BLaER1 (cell line): ENCODE measurements around the gene ARSG.
A peak's percentile ranks its signal among the peaks of the same experiment; 100 is the strongest.
"Not testable (repeated sequence)": the region's sequence is repeated elsewhere in the genome, so short reads cannot be mapped to it uniquely, and the experiment has no call there.

ENCODE experiments used
- H3K27ac ChIP-seq: shearing (Covaris generic); formaldehyde crosslinking; 2 replicates; pipeline ENCODE4 v1.8.1; 2022
- H3K27me3 ChIP-seq: shearing (Covaris generic); formaldehyde crosslinking; 2 replicates; pipeline ENCODE4 v1.8.1; 2022
- H3K36me3 ChIP-seq: shearing (Covaris generic); formaldehyde crosslinking; 2 replicates; pipeline ENCODE4 v1.8.1; 2022
- H3K4me1 ChIP-seq: shearing (Covaris generic); formaldehyde crosslinking; 2 replicates; pipeline ENCODE4 v1.8.1; 2022
- H3K4me2 ChIP-seq: shearing (Covaris generic); formaldehyde crosslinking; 2 replicates; pipeline ENCODE4 v1.8.1; 2022
- H3K4me3 ChIP-seq: shearing (Covaris generic); formaldehyde crosslinking; 2 replicates; pipeline ENCODE4 v1.8.1; 2022
- H3K9ac ChIP-seq: shearing (Covaris generic); formaldehyde crosslinking; 2 replicates; pipeline ENCODE4 v1.8.1; 2022
- H3K9me3 ChIP-seq: shearing (Covaris generic); formaldehyde crosslinking; 2 replicates; pipeline ENCODE4 v1.8.1; 2022
- H4K20me1 ChIP-seq: shearing (Covaris generic); formaldehyde crosslinking; 2 replicates; pipeline ENCODE4 v1.8.1; 2022
- Cebpa-rat ChIP-seq: shearing (Covaris generic); IDR thresholded peaks from 2 replicates; pipeline ENCODE4 v1.8.1; 2022

ARSG gene

DNA sequence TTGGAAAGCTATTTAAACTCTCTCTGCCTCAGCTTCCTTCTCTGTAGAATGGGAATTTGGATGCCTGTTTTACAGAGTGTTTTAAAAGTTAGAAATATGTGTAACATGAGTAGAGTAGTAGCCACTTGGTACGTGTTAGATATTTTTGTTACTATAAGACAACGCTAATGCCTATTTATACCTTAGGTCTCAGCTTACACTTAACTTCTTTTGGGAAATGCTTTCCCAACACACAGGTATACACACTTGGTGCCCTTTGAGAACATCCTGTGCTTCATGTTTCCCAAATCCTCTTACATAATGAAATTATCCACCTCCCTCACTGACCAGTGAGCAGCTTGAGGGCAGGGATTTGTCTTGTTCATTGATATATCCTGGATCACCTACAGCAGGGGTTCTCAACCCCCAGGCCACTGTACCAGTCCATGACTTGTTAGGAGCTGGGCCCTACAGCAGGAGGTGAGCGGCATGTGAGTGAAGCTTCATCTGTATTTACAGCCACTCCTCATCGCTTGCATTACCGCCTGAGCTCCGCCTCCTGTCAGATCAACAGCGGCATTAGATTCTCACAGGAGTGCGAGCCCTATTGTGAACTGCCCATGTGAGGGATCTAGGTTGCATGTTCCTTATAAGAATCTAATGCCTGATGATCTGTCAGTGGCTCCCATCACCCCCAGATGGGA is 33.5 kb downstream of the ARSG start:
- Histone ChIP-seq H3K9ac (no peak overlapping the region), H4K20me1 (no peaks in the 10 kb centered on the region), H3K4me3 (no peak overlapping the region), H3K36me3 (no peaks in the 10 kb centered on the region), H3K27ac (no peak overlapping the region), H3K27me3 (no peaks in the 10 kb centered on the region), H3K4me1 (peaks cover 1% of the 10 kb centered on the region; the same call in 1 of the 2 replicates), H3K4me2 (no peak overlapping the region), H3K9me3 (peaks cover 30% of the 10 kb centered on the region)
- TF ChIP-seq Cebpa-rat = no peak

DNA sequence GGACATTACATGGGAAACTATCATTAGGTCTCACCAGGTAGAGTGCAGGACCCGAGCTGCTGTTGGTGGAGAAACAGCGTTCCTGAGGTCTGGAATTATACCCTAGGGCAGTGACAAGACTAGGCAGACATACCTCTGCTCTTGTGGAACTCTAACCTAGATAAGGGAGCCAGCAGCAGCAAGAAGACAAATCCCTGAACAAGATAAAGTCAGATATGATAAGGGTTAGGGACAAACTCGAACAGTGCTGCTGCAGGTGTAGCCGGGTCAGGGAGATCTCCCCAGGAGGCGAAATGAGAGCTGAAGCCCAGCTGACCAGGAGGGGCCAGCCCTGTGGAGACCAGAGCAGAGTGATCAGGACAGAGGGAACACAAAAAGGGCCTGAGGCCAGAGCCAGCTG is 34.7 kb downstream of the ARSG start:
- Histone ChIP-seq H3K4me3 (no peak overlapping the region), H3K27ac (no peak overlapping the region), H3K9ac (no peak overlapping the region), H3K36me3 (no peaks in the 10 kb centered on the region), H3K4me2 (no peak overlapping the region), H3K4me1 (no peaks in the 10 kb centered on the region), H4K20me1 (no peaks in the 10 kb centered on the region), H3K9me3 (peaks cover 41% of the 10 kb centered on the region), H3K27me3 (no peaks in the 10 kb centered on the region)
- TF ChIP-seq Cebpa-rat = no peak

DNA sequence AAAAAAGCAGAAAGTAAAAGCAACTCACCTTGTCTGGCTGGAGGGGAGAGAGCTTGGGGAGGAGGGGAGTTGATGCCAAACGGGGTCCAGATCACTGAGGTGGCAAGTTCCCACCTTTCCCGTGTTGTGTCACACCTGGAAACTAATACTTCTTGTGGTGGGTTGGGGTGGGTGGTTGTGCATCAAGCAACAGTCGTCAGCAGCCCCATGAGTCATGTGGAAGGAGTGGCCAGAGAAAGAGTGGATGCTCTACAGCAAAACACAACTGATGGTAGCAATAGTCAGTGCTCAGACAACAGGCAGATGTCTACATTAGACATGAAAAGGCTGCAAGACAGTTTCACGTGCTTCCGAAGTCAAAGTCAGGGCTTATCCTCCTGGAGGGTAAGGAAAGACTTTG is 35.4 kb downstream of the ARSG start:
- Histone ChIP-seq H3K4me1 (no peaks in the 10 kb centered on the region), H3K27ac (no peak overlapping the region), H3K27me3 (no peaks in the 10 kb centered on the region), H3K9me3 (peaks cover 48% of the 10 kb centered on the region), H3K4me3 (no peak overlapping the region), H3K9ac (no peak overlapping the region), H3K4me2 (no peak overlapping the region), H4K20me1 (no peaks in the 10 kb centered on the region), H3K36me3 (no peaks in the 10 kb centered on the region)
- no peak for TF ChIP-seq Cebpa-rat

DNA sequence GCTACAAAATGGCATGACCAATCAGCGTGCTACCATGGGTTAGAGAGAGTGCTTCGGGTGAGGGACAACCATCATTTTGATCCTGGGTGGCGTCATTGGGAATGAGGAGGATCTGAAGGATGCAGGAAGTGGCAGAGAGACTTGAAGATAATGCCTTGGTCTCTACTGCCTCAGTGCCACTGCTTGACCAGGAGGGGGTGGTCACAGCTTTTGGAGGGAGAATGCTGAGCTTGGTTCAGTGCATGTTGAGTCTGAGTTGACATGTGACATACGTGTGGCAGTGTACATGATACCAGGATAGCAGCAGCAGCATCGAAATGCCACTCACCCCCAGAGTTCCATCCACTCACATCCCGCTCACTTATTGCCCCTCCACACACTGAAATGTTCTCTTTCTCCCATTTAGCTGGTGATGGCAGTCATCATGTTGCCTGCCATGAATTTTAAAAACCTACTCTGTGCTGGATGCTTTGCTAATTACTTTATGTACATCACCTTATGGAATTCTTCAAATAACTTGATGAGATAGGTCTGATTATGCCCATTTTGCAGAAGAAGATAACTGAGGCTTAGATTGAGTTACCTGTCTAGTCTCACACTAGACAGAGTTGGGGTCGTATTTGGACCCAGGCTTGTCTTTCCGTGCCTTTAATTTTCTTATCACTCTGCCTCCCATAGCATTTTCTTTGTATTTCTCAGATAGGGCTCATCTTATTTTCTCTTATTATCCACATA is 36.7 kb downstream of the ARSG start:
- Histone ChIP-seq H3K4me3 (no peak overlapping the region), H3K27me3 (no peaks in the 10 kb centered on the region), H3K4me2 (no peak overlapping the region), H3K36me3 (no peaks in the 10 kb centered on the region), H3K4me1 (no peaks in the 10 kb centered on the region), H3K9ac (no peak overlapping the region), H3K27ac (no peak overlapping the region), H3K9me3 (peaks cover 62% of the 10 kb centered on the region), H4K20me1 (no peaks in the 10 kb centered on the region)
- TF ChIP-seq Cebpa-rat = no peak

DNA sequence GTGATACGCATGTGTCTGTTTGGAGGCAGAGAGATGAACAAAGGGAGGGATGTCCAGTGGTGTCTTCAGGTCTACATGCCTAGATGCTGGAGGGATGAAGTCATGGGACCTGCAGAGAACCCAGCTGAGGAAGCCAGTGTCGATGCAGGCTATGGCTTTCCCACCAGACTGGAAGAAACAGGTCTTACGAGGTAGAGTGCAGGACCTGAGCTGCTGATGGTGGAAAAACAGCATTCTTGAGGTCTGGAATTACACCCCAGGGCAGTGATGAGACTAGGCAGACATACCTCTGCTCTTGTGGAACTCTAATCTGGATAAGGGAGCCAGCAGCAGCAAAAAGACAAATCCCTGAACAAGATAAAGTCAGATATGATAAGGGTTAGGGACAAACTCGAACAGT is 37.4 kb downstream of the ARSG start:
- no peak overlapping the region for H3K4me2 ChIP-seq
- no peaks in the 10 kb centered on the region for H3K4me1 ChIP-seq
- H3K27me3 ChIP-seq = no peaks in the 10 kb centered on the region
- H3K9ac ChIP-seq = no peak overlapping the region
- H3K36me3 ChIP-seq = no peaks in the 10 kb centered on the region
- TF ChIP-seq Cebpa-rat = no peak
- H3K9me3 ChIP-seq = peaks cover 68% of the 10 kb centered on the region
- H3K27ac ChIP-seq = no peak overlapping the region
- H4K20me1 ChIP-seq = no peaks in the 10 kb centered on the region
- no peak overlapping the region for H3K4me3 ChIP-seq

DNA sequence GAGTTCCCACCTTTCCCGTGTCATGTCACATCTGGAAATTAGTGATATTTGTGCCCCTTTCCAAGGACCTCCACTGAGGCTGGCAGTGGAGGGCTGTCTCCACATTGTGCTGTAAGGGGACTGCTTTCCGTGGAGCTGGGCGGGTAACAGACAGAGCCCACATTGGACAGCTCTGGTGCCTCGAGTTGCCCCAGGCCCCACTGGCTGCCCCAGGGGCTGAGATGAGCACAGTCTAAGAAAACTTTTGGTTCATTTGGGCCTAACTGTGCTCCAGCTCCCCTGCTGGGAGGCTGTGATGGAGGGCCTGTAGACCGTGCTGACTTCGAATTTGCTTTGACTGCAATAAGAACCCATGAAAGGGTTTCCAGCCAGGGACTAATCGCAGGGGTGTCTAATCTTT is 38.0 kb downstream of the ARSG start:
- no peak for TF ChIP-seq Cebpa-rat
- H3K4me1 ChIP-seq = no peaks in the 10 kb centered on the region
- H3K27me3 ChIP-seq = no peaks in the 10 kb centered on the region
- no peak overlapping the region for H3K27ac ChIP-seq
- H4K20me1 ChIP-seq = no peaks in the 10 kb centered on the region
- H3K4me3 ChIP-seq = no peak overlapping the region
- H3K9ac ChIP-seq = no peak overlapping the region
- no peak overlapping the region for H3K4me2 ChIP-seq
- peaks cover 73% of the 10 kb centered on the region for H3K9me3 ChIP-seq
- no peaks in the 10 kb centered on the region for H3K36me3 ChIP-seq

DNA sequence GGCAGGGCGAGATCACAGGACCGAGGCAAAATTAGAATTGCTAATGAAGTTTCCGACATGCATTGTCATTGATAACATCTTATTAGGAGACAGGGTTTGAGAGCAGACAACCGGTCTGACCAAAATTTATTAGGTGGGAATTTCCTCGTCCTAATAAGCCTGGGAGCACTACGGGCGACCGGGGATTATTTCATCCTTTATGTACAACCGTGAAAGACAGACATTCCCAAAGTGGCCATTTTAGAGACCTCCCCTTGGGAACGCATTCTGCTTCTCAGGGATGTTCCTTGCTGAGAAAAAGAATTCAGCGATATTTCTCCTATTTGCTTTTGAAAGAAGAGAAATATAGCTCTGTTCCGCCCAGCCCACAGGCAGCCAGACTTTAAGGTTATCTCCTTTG is 40.6 kb downstream of the ARSG start:
- H3K4me1 ChIP-seq, H3K4me3 ChIP-seq, H3K27me3 ChIP-seq, H4K20me1 ChIP-seq, H3K9ac ChIP-seq, H3K36me3 ChIP-seq, H3K27ac ChIP-seq, H3K4me2 ChIP-seq: not testable (repeated sequence)
- peaks cover 66% of the 10 kb centered on the region for H3K9me3 ChIP-seq

DNA sequence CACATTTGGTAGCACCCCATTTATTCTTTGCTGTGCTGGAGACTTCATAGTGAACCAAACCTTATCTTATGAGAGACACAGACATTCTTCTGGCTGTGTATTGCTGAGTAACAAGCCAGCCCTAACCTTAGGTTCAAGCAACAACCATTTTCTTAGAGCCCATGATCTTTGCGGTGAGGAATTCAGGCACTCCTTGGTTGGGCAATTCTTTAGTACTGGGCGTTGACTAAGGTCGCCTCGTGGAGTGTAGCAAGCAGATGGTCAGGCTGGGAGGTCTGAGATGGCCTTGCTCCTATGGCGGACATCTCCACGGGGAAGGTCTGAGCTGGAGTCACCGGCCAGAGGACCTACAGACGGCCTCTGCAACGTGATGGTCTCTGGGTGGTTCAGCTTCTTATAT is 43.1 kb downstream of the ARSG start:
- Histone ChIP-seq H3K4me3 (no peak overlapping the region), H3K4me2 (no peak overlapping the region), H3K4me1 (no peaks in the 10 kb centered on the region), H3K9ac (no peak overlapping the region), H3K27ac (no peak overlapping the region), H3K36me3 (no peaks in the 10 kb centered on the region), H3K9me3 (peaks cover 57% of the 10 kb centered on the region), H3K27me3 (no peaks in the 10 kb centered on the region), H4K20me1 (no peaks in the 10 kb centered on the region)
- TF ChIP-seq Cebpa-rat = no peak

DNA sequence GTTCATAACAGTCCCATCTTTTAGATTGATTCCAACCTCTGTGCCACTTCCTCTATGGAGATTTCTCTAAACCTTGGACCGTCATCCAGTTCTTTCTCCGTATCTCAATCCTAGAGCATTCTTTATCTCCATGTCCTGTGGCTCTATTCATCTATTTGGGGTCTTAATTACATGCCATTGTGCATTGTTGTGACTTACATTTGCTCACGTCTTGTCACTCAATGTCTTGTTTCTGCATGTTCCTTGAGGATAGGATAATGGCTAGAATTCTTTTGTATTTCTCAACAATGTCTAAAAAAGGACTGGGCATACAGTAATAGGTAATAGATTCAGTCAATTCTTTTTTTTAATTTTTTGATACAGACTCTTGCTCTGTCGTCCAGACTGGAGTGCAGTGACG is 50.2 kb downstream of the ARSG start:
- H3K27me3 ChIP-seq = peaks cover 5% of the 10 kb centered on the region; the same call in 1 of the 2 replicates
- H3K4me1 ChIP-seq = peaks cover 37% of the 10 kb centered on the region
- peaks cover 24% of the 10 kb centered on the region for H4K20me1 ChIP-seq
- no peak overlapping the region for H3K27ac ChIP-seq
- no peak overlapping the region for H3K9ac ChIP-seq
- TF ChIP-seq Cebpa-rat = no peak
- no peak overlapping the region for H3K4me2 ChIP-seq
- H3K36me3 ChIP-seq = no peaks in the 10 kb centered on the region
- H3K4me3 ChIP-seq = no peak overlapping the region
- H3K9me3 ChIP-seq = no peaks in the 10 kb centered on the region

DNA sequence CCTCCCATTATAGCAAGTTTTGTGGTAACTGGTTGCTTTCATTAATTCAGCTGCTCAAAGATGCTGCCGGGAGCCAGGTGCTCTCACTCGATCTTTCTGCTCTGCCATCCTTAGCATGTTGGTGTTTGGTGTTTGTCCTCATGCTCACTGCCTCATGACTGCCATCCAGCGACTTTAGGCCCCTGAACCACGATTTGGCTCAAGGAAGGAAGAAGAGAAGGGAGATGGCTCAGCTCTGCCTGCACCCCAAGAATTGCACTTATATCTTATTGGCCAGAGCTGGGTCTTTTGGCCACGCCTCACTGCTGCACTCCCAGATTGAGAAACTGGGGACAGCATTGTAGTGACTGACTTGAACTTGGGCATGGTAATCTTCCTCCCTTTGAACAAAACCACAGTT is 52.7 kb downstream of the ARSG start:
- Histone ChIP-seq H3K27ac (0 out of 2 replicates have a peak overlapping the region, but pooled peaks have one; percentile 44), H3K9me3 (no peaks in the 10 kb centered on the region), H3K27me3 (peaks cover 5% of the 10 kb centered on the region; the same call in 1 of the 2 replicates), H3K4me3 (no peak overlapping the region), H3K36me3 (no peaks in the 10 kb centered on the region), H4K20me1 (peaks cover 33% of the 10 kb centered on the region), H3K4me1 (peaks cover 62% of the 10 kb centered on the region), H3K9ac (no peak overlapping the region), H3K4me2 (peak overlapping the region; percentile 97)
- no peak for TF ChIP-seq Cebpa-rat
